ENCODE measurements around the gene CALM1.

DNA sequence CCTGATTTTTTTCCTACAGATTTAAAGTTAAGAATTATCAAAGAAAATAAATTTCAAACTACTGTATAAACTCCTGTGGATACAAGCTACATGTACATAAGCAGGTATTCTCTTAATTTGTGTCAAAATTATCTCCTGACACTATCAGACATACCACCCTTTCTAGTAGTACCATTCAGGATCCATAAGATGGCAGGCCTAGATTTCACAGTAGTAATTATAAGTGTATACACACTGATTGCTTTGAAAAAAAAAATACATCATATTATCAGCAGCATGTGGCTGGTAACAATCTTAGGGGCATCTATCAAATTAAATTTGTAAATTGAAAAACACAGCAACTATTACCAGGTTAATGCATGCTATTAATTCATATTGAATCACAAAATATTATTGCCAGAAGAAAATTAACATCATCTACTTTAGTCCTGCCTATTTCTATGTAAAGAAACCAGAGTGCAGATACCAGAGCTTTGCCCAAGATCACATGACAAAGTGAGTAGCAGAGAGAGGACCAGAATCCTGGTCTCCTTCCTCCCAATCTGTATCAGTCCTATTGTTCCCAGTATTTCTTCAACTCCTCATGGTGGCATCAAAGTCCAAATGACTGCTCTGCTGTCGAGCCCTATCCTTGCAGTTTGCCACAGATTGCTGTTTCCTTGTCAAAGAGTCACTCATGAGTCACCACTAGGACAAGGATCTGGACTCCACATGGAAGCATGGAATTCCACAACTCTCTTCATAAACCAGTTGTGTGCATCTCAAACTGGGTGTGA, 27.7 kb upstream of the CALM1 start:
- TF ChIP-seq CTCF (IDR thresholded peaks at IDR 0.05) (no peak), POLR2A (IDR thresholded peaks at IDR 0.05) (no peak), EP300 (IDR thresholded peaks at IDR 0.05) (no peak)
